GM21360 (cell line): ENCODE measurements around the gene SETD2.

Source experiments
- ATAC-seq: cut with Tn5 transposase; IDR thresholded peaks from one replicate; pipeline ENCODE4 v1.9.1; 2021; ENCODE audit warnings: mild to moderate bottlenecking, moderate library complexity; ENCODE audit not compliant: unreplicated experiment

The SETD2 gene

GRCh38 chr3:46970391-46971091, 193.4 kb downstream of the SETD2 start:
- ATAC-seq, result no peak

GRCh38 chr3:46968783-46969428, 195.0 kb downstream of the SETD2 start:
- ATAC-seq, result no peak

DNA sequence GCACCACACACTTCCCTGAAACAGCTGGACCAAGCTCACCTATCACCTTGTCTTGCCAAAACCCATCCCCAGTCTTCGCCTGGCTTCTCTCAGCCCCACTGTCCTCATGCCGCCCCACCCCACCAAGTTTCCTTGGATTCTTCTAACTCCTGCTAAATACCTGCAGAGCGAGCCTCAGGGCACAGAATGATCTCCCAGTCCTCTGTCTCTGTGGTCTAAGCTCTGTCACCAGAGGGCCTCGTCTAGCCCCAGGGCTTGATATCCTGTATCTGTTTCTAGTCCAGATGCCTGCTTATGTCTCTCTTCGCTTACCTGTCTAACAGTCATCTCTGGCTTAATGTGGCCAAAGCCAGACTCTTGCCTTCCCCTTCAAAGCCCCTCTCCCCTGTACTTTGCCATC, 197.1 kb downstream of the SETD2 start:
- no peak for ATAC-seq
